OCI-LY3 (cell line): ENCODE data around the gene BRD4.

Source experiments
- CTCF ChIP-seq: fragments of 200-600, 300-600 bp; sonication (generic); IDR thresholded peaks from 2 replicates; pipeline ENCODE4 v1.5.1; 2014; ENCODE audit warnings: antibody characterized with exemption, low read length, low read depth
- EZH2phosphoT487 ChIP-seq: fragments of 200-600 bp; shearing (Covaris generic); IDR thresholded peaks from 2 replicates; pipeline ENCODE4 v1.6.1; 2018; ENCODE audit warnings: antibody characterized with exemption, mixed run types, low read depth

GRCh38 chr19:15194938-15195337, 137.4 kb downstream of the BRD4 start:
- TF ChIP-seq CTCF = no peak
- TF ChIP-seq EZH2phosphoT487 = no peak
